Lower leg skin (tissue), 3 donors: ENCODE results near the gene NELFB.

ENCODE experiments used
- CTCF ChIP-seq, 3 donors: fragments of 450-650 bp; IDR thresholded peaks; one replicate each; pipeline ENCODE4 v1.5.1; 2016; ENCODE audit warnings: antibody characterized with exemption in 3 of 3, mild to moderate bottlenecking in 3 of 3, moderate library complexity in 2 of 3
- POLR2A ChIP-seq, 2 donors: fragments of 450-650 bp; IDR thresholded peaks; one replicate each; pipeline ENCODE4 v1.6.1; 2016 to 2017; ENCODE audit warnings: antibody characterized with exemption in 2 of 2, mild to moderate bottlenecking in 1 of 2, moderate library complexity in 1 of 2

DNA sequence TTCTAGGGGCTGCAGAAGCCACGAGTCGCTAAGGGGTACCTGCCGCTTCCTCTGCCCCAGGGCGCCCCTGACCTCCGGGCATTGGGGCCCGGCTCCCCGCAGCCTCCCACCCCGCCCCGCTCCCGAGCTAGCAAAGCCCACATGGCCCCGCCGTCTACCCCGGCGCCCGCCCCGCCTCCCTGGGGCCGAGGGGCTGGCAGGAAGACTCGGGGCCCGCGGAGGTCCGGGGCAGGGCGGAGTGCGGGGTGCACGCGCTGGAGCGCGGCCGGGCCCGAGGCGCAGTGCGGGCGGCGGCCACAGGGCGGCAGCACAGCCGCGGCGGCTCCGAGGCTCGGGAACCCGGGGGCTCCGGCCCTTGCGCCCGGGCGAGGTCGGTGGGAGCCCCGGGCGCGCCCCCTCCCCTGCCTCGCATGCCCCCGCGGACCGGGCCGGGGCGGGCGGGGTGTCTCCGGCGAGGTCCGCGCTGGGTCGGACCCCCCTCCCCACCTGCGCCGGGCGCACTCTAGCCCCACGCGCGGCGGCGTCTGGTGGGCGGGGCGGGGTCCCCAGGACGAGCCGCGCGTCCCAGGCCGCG is 40.2 kb downstream of the NELFB start:
- TF ChIP-seq CTCF (IDR thresholded peaks at IDR 0.05) (no peak), POLR2A (IDR thresholded peaks at IDR 0.05) (no peak)
